AG04450 (cell line): ENCODE data around the gene SIT1. TPM values are rescaled to one million over a fixed set of nuclear protein-coding genes. Genes with fewer than 3 reads are reported as not detected.

Experiments used
- CTCF ChIA-PET: fragments of 300-600, 350-600 bp; formaldehyde crosslinking; extraction: SDS; loops from one replicate; lab custom pipeline; 2022; ENCODE audit warnings: antibody characterized with exemption, inconsistent platforms; lab: Charles Lee
- POLR2A ChIA-PET: fragments of 350-600 bp; formaldehyde crosslinking; extraction: SDS; loops from one replicate; lab custom pipeline; 2021; ENCODE audit warnings: antibody characterized with exemption, inconsistent platforms; lab: Yijun Ruan, JAX
- DNase-seq: peaks from one replicate; pipeline ENCODE4 v3.0.0-alpha.2; 2011; ENCODE audit warnings: low read depth, low spot score
- H3K27ac ChIP-seq: one replicate; pipeline ENCODE4 v1.5.1; 2012; ENCODE audit warnings: low read depth, low read length, control low read depth
- H3K27me3 ChIP-seq: one replicate; pipeline ENCODE4 v1.6.0; 2012; ENCODE audit warnings: low read length; ENCODE audit not compliant: control insufficient read depth, insufficient read depth
- H3K4me3 ChIP-seq: 2 replicates; pipeline ENCODE4 v1.5.1; 2011; ENCODE audit warnings: mild to moderate bottlenecking, low read depth, low read length, control low read depth
- H3K9me3 ChIP-seq: 2 replicates; pipeline ENCODE4 v1.5.1; 2012; ENCODE audit warnings: low read length; ENCODE audit not compliant: control insufficient read depth, insufficient read depth
- CTCF ChIP-seq: IDR thresholded peaks from 2 replicates; pipeline ENCODE4 v1.5.1; 2011; ENCODE audit warnings: low read depth, low read length, control low read depth, inconsistent platforms
- polyA plus RNA-seq: library from polyadenylated mRNA; depleted of rRNA; stranded (reverse); fragments of >200 nt; gene quantifications from 2 replicates; pipeline ENCODE4 v1.2.3, GENCODE V29; 2011

SIT1 gene
- polyA plus RNA-seq, 1 experiment: not detected

DNA sequence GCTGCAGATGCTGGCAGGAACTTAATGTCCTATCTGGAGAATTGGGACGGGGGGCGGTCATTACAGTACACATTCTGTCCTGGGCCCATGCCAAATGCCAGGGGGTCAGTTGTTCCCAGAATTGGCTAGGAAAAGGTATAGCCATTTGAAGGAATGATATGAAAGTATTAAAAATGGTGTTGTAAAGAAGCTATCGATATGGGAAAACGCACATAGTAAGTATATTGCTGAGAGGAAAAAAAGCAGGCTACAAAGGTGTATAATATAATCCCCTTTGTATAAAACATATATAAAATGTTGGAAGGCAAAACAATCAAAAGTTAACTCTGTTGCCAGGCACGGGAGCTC lies 14.7 kb upstream of the SIT1 start:
- H3K4me3 ChIP-seq: peak overlapping the region; percentile 71

DNA sequence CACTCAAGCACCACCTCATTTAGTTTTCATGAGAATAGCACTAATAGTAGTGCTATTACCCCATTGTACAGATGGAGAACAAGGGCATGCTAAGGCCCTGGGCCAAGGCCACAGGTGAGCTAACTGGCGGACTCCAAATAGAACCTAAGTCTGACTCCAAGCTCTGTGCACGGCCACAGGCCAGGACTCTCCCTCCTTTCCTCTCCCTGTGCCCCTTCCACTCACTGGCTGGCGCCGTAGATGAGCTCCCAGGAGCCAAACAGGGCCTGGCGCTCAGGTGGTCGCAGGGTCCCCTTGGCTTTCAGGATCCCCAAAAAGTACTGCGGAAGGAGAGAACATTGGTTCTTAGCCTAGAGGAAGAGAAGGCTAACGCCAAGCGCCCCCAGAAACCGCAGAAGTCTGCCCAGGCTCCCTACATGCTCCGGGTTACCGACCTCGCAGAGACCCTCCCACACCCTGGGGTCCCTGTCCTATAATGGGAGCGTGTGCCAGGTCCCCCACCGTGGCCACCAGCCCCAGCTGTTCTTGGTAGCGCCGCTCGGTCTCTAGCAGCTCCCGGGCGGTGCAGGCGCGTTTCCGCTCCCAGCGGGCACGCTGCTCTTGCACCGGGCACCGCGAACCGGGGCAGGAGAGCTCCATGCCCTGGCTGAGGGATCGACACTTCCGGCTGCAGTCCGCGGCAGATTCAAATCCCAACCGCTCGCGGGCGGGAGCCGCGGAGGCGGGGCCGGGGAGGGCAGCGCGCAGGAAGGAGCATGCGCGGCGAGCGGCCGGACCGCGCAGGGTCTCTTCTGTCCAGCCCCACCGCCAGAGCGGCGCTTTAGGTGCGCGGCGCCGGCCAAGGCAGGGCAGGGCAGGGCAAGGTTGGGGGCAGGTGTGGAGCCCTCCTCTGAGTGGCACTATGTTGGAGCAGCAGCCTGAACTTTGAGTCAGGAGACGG lies 14.1 kb upstream of the SIT1 start, which contains the start of gene ARHGEF39:
ARHGEF39 (minus strand) TSS at position 665 of the 940 bp plus-strand sequence; CDS start at position 639, 26 bp downstream.
- no peaks in the 10 kb centered on the region for H3K27me3 ChIP-seq
- ChIA-PET POLR2A (interaction anchor here (0.9 to 3.1 kb wide), 7 partner anchors 12 to 67 kb away, joined by 3 to 28 read pairs (median 7); partner anchors contain the start of genes CREB3 and TLN1), CTCF (interaction anchor here (1.0 to 2.8 kb wide), 12 partner anchors 15 to 110 kb away, joined by 3 to 14 read pairs (median 4); no protein-coding TSS in a partner anchor)
- peak; percentile 31 for TF ChIP-seq CTCF
- no peak for DNase-seq
- no peaks in the 10 kb centered on the region for H3K9me3 ChIP-seq
- peak within 1 kb of the TSS; percentile 71 for H3K4me3 ChIP-seq
- H3K27ac ChIP-seq: peak within 1 kb of the TSS; percentile 11

More for the DNA sequence above, 14.7 kb upstream of the SIT1 start:
- POLR2A ChIA-PET: interaction anchor here (1.2 to 3.1 kb wide), 6 partner anchors 16 to 67 kb away, joined by 3 to 28 read pairs (median 8); partner anchors contain the start of genes CREB3 and TLN1
- Histone ChIP-seq H3K27me3 (no peaks in the 10 kb centered on the region), H3K9me3 (no peaks in the 10 kb centered on the region), H3K27ac (no peak overlapping the region)
- CTCF ChIA-PET: interaction anchor here (0.7 to 2.8 kb wide), 10 partner anchors 15 to 110 kb away, joined by 3 to 14 read pairs (median 6); no protein-coding TSS in a partner anchor
- no peak for DNase-seq
- no peak for TF ChIP-seq CTCF

DNA sequence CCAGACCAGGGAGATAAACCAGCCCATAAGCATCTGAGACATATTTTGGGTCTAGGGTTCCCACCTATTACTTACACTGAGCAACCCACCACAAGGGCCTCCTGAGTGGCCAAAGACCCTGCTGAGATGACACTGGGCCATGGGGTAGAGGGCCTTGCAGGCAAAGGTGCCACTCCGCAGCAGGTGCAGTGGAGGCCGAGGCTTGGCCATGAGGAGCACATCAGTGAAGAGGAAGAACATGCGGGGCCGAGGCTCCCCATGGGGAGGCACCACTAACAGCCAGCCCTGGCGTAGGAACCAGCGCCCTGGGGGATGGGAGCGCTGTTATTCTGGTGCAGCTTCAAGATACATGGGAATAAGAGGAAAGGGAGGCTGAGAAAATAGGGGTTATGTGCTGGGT lies 11.7 kb upstream of the SIT1 start:
- no peaks in the 10 kb centered on the region for H3K9me3 ChIP-seq
- CTCF ChIA-PET: interaction anchor here (1.9 to 2.4 kb wide), 2 partner anchors 17 to 33 kb away, joined by 6 to 27 read pairs; no protein-coding TSS in a partner anchor
- H3K27ac ChIP-seq: no peak overlapping the region
- DNase-seq: no peak
- H3K4me3 ChIP-seq: no peak overlapping the region
- no peaks in the 10 kb centered on the region for H3K27me3 ChIP-seq
- POLR2A ChIA-PET: interaction anchor here (0.5 to 2.7 kb wide), 3 partner anchors 26 to 29 kb away, joined by 3 to 16 read pairs (median 3); partner anchors contain the start of gene TPM2
- no peak for TF ChIP-seq CTCF

- Histone ChIP-seq H3K9me3 (no peaks in the 10 kb centered on the region), H3K27me3 (no peaks in the 10 kb centered on the region), H3K27ac (no peak overlapping the region), H3K4me3 (no peak overlapping the region)
- TF ChIP-seq CTCF: no peak
- CTCF ChIA-PET: interaction anchor here (1.0 to 2.4 kb wide), 17 partner anchors 8 to 129 kb away, joined by 3 to 27 read pairs (median 6); partner anchors contain the start of genes CREB3 and TLN1
- POLR2A ChIA-PET: interaction anchor here (0.5 to 2.7 kb wide), 9 partner anchors 19 to 71 kb away, joined by 3 to 17 read pairs (median 6); partner anchors contain the start of genes CREB3, TLN1 and TPM2
- DNase-seq: no peak
These were observed 11.1 kb upstream of the SIT1 start for GRCh38 chr9:35661756-35662350.
